Ectodermal cell (in vitro differentiated cells): ENCODE data around the gene CLDN22.

Source experiments
- H3K27ac ChIP-seq: 2 replicates; pipeline ENCODE4 v1.7.0; 2013; ENCODE audit warnings: mild to moderate bottlenecking, low read depth, low read length; ENCODE audit not compliant: insufficient read depth, poor library complexity, severe bottlenecking
- H3K27me3 ChIP-seq: 2 replicates; pipeline ENCODE4 v1.7.0; 2013; ENCODE audit warnings: mild to moderate bottlenecking, low read length; ENCODE audit not compliant: insufficient read depth, control insufficient read depth, poor library complexity, severe bottlenecking
- H3K36me3 ChIP-seq: one replicate; pipeline ENCODE4 v1.7.0; 2013; ENCODE audit warnings: low read length; ENCODE audit not compliant: control insufficient read depth, insufficient read depth
- H3K4me1 ChIP-seq: one replicate; pipeline ENCODE4 v1.7.0; 2013; ENCODE audit warnings: low read length; ENCODE audit not compliant: control insufficient read depth, insufficient read depth
- H3K4me3 ChIP-seq: 2 replicates; pipeline ENCODE4 v1.7.0; 2013; ENCODE audit warnings: low read depth, low read length, control low read depth; ENCODE audit not compliant: insufficient read depth
- H3K9me3 ChIP-seq: 2 replicates; pipeline ENCODE4 v1.7.0; 2013; ENCODE audit warnings: mild to moderate bottlenecking, low read length, moderate library complexity; ENCODE audit not compliant: control insufficient read depth
- WGBS, 2 experiments: methylation state at CpG; one replicate each; pipeline ENCODE4 v1.1.7; 2013; ENCODE audit warnings: missing lambda C conversion rate in 2 of 2; 5-methylcytosine and 5-hydroxymethylcytosine counted together

Gene CLDN22

GRCh38 chr4:183347146-183347545 is 27.1 kb upstream of the CLDN22 start:
- 91 to 96% methylated on average over 8 of the region's 8 CpGs for WGBS, 2 experiments
- Histone ChIP-seq H3K27ac (no peak overlapping the region), H3K36me3 (no peaks in the 10 kb centered on the region), H3K4me1 (no peaks in the 10 kb centered on the region), H3K9me3 (no peaks in the 10 kb centered on the region), H3K4me3 (no peak overlapping the region), H3K27me3 (no peaks in the 10 kb centered on the region)

- H3K9me3 ChIP-seq: no peaks in the 10 kb centered on the region
- 54 to 64% methylated on average over 4 of the region's 4 CpGs for WGBS, 2 experiments
- no peaks in the 10 kb centered on the region for H3K36me3 ChIP-seq
- no peak overlapping the region for H3K27ac ChIP-seq
- no peak overlapping the region for H3K4me3 ChIP-seq
- no peaks in the 10 kb centered on the region for H3K27me3 ChIP-seq
- no peaks in the 10 kb centered on the region for H3K4me1 ChIP-seq
Observed at GRCh38 chr4:183345261-183345660, 25.2 kb upstream of the CLDN22 start.

GRCh38 chr4:183344523-183345255 is 24.6 kb upstream of the CLDN22 start:
- no peaks in the 10 kb centered on the region for H3K27me3 ChIP-seq
- no peaks in the 10 kb centered on the region for H3K9me3 ChIP-seq
- no peaks in the 10 kb centered on the region for H3K36me3 ChIP-seq
- no peaks in the 10 kb centered on the region for H3K4me1 ChIP-seq
- 88 to 89% methylated on average over 15 of the region's 15 CpGs for WGBS, 2 experiments
- H3K27ac ChIP-seq: no peak overlapping the region
- H3K4me3 ChIP-seq: no peak overlapping the region

GRCh38 chr4:183343730-183344129 is 23.7 kb upstream of the CLDN22 start:
- no peaks in the 10 kb centered on the region for H3K4me1 ChIP-seq
- no peaks in the 10 kb centered on the region for H3K9me3 ChIP-seq
- no peaks in the 10 kb centered on the region for H3K27me3 ChIP-seq
- H3K4me3 ChIP-seq: no peak overlapping the region
- 94 to 96% methylated on average over 6 to 7 of the region's 7 CpGs for WGBS, 2 experiments
- H3K27ac ChIP-seq: no peak overlapping the region
- no peaks in the 10 kb centered on the region for H3K36me3 ChIP-seq

- Histone ChIP-seq H3K4me3 (no peak overlapping the region), H3K27me3 (no peaks in the 10 kb centered on the region), H3K9me3 (no peaks in the 10 kb centered on the region), H3K36me3 (no peaks in the 10 kb centered on the region), H3K4me1 (no peaks in the 10 kb centered on the region), H3K27ac (no peak overlapping the region)
- WGBS, 2 experiments: 88% methylated on average over 39 of the region's 40 CpGs
Observed at GRCh38 chr4:183342541-183343533, 22.8 kb upstream of the CLDN22 start.

GRCh38 chr4:183337833-183338232 is 17.8 kb upstream of the CLDN22 start:
- H3K4me1 ChIP-seq: no peaks in the 10 kb centered on the region
- 90 to 93% methylated on average over 7 of the region's 7 CpGs for WGBS, 2 experiments
- no peak overlapping the region for H3K27ac ChIP-seq
- no peaks in the 10 kb centered on the region for H3K36me3 ChIP-seq
- H3K9me3 ChIP-seq: no peaks in the 10 kb centered on the region
- H3K27me3 ChIP-seq: no peaks in the 10 kb centered on the region
- no peak overlapping the region for H3K4me3 ChIP-seq

GRCh38 chr4:183337349-183337748 is 17.3 kb upstream of the CLDN22 start:
- Histone ChIP-seq H3K9me3 (no peaks in the 10 kb centered on the region), H3K27me3 (no peaks in the 10 kb centered on the region), H3K27ac (no peak overlapping the region), H3K4me1 (no peaks in the 10 kb centered on the region), H3K36me3 (no peaks in the 10 kb centered on the region), H3K4me3 (no peak overlapping the region)
- 92 to 93% methylated on average over 9 of the region's 9 CpGs for WGBS, 2 experiments

- no peaks in the 10 kb centered on the region for H3K27me3 ChIP-seq
- 92 to 94% methylated on average over 3 of the region's 3 CpGs for WGBS, 2 experiments
- no peaks in the 10 kb centered on the region for H3K9me3 ChIP-seq
- H3K36me3 ChIP-seq: no peaks in the 10 kb centered on the region
- H3K27ac ChIP-seq: no peak overlapping the region
- no peaks in the 10 kb centered on the region for H3K4me1 ChIP-seq
- H3K4me3 ChIP-seq: no peak overlapping the region
Observed at GRCh38 chr4:183335369-183335940, 15.4 kb upstream of the CLDN22 start.

- Histone ChIP-seq H3K27me3 (no peaks in the 10 kb centered on the region), H3K36me3 (no peaks in the 10 kb centered on the region), H3K27ac (no peak overlapping the region), H3K4me3 (no peak overlapping the region), H3K4me1 (no peaks in the 10 kb centered on the region), H3K9me3 (peaks cover 2% of the 10 kb centered on the region)
- WGBS, 2 experiments: 93 to 97% methylated on average over 6 of the region's 6 CpGs
Observed at GRCh38 chr4:183333983-183334382, 13.9 kb upstream of the CLDN22 start.

- Histone ChIP-seq H3K36me3 (no peaks in the 10 kb centered on the region), H3K9me3 (peaks cover 2% of the 10 kb centered on the region), H3K27ac (no peak overlapping the region), H3K4me3 (no peak overlapping the region), H3K27me3 (no peaks in the 10 kb centered on the region), H3K4me1 (no peaks in the 10 kb centered on the region)
- 94 to 95% methylated on average over 9 of the region's 9 CpGs for WGBS, 2 experiments
Observed at GRCh38 chr4:183333202-183333601, 13.1 kb upstream of the CLDN22 start.
